RWPE1 (cell line): ENCODE results near the gene DGCR2.

Experiments
- CTCF ChIA-PET: fragments of 350-600 bp; sonication (Branson Sonifier 250); formaldehyde crosslinking; extraction: SDS; loops from one replicate; lab custom pipeline; 2021; lab: Yijun Ruan, JAX
- POLR2A ChIA-PET: fragments of 400-600 bp; formaldehyde crosslinking; extraction: SDS; loops from one replicate; lab custom pipeline; 2020; ENCODE audit warnings: antibody characterized with exemption; ENCODE audit not compliant: low non-redundant PET; lab: Yijun Ruan, JAX
- DNase-seq: peaks from one replicate; pipeline ENCODE4 v3.0.0; 2012; ENCODE audit warnings: low spot score
- H3K27ac ChIP-seq: fragments of 450-650 bp; 2 replicates; pipeline ENCODE4 v1.5.1; 2017
- TF ChIP-seq, protein P1 (sequence below): fragments of 450-650 bp; conservative IDR thresholded peaks from 2 replicates; pipeline ENCODE4 v1.5.1; 2017; ENCODE audit warnings: low read depth, mild to moderate bottlenecking

The DGCR2 gene

DNA sequence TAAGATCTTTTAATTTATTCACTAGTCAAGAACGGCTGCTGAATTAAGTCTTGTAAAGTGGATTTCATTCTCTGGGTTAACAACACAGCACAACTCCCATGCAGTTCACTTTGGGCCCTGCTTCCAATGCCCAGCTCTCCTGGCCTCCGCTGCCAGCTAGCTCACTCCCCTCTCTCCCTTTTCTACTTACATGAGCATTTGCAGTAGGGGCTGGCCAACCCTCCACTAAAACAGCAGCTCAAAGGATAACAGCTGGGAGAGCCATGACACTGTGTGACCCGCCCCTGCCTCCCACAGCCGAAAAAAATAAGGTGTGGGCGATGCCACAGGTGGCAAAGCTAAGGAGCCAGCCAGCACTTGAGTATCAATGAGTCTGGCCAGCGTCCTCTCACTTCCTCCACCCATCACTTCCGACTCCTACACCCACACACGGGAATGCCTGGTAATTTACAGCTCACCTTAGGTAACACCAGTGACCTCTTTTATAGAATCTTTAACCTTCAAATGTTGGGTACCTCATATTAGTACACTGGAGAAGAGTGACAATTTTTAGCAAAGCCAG is 56.8 kb downstream of the DGCR2 start:
- TF ChIP-seq, protein P1, sequence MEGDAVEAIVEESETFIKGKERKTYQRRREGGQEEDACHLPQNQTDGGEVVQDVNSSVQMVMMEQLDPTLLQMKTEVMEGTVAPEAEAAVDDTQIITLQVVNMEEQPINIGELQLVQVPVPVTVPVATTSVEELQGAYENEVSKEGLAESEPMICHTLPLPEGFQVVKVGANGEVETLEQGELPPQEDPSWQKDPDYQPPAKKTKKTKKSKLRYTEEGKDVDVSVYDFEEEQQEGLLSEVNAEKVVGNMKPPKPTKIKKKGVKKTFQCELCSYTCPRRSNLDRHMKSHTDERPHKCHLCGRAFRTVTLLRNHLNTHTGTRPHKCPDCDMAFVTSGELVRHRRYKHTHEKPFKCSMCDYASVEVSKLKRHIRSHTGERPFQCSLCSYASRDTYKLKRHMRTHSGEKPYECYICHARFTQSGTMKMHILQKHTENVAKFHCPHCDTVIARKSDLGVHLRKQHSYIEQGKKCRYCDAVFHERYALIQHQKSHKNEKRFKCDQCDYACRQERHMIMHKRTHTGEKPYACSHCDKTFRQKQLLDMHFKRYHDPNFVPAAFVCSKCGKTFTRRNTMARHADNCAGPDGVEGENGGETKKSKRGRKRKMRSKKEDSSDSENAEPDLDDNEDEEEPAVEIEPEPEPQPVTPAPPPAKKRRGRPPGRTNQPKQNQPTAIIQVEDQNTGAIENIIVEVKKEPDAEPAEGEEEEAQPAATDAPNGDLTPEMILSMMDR, result no peak
- POLR2A ChIA-PET, result no interaction called here
- DNase-seq, result no peak
- peak overlapping the region; percentile 95; the same call in 1 of the 2 replicates for H3K27ac ChIP-seq
- CTCF ChIA-PET, result no interaction called here

DNA sequence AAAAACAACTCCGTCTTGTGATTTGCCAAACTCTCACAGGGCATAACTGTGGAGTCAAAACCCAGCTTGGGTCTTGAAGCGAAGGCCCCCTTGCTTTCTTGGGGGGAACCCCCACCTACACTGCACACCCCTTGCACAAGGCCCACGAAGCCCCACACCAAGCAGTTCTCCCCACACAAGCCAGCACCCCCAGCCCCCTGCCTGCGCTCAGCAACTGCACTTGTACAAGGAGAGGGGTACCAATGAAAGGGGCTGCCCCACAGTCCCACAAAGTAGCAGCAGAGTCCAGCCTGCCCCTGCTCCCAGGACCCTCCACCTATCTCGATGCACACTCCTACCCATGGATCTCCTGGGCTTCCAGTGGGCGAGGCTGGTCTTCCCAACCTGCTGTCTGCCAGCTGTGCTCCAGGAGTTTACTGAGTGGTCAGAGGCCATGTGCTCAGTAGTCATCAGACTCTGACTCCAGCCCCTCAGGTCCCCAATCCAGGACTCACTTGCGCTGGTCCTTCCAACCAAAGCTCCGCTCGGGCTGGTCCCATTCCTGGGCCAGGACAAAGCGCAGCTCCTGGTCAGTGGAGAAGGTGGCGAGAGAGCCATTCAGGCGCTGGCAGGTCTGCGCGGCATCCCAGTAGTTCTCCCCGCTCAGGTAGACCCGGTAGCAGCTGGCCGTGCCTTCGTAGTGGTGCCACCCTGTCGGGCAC is 57.7 kb downstream of the DGCR2 start:
- ChIA-PET CTCF (no interaction called here), POLR2A (no interaction called here)
- TF ChIP-seq, protein P1, result no peak
- DNase-seq, result no peak
- no peak overlapping the region for H3K27ac ChIP-seq

DNA sequence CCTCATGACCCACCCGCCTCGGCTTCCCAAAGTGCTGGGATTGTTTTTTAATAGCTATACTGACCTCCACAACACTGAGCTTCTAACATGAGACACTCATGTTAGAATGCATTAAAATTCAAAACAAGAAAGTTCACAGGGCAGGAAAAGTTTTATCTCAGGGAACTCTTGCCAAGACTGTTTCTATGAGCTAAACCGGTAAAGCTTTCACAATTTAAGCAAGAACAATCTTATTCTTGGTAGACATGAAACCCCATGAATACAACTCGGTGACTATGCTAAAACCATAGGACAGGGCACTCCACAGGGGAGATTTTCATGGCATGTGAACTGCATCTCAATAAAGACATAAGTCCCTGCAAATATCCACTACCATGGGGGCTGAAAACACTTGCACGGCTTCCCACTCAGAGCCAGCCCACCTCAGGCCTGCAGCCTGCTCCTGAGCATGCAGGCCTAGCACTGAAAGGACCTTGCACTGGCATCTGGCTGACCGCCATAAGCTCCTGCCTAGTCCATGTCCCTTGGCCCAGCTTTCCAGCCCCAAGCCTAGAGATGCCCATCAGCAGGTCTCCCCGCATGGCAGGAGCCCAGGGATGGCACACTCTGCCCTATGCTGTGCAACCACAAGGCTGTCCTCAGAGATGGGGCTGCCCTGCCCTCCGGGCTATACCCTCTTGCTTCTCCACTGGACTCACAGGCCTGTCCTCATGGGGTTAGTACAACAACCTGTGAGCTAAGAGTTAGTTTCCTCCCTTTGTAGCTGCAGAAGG is 58.4 kb downstream of the DGCR2 start:
- DNase-seq, result no peak
- H3K27ac ChIP-seq, result no peak overlapping the region
- CTCF ChIA-PET, result interaction anchor here (0.6 kb wide), 1 partner anchor 67 kb away, joined by 3 read pairs; no protein-coding TSS in a partner anchor
- POLR2A ChIA-PET, result no interaction called here
- TF ChIP-seq, protein P1, result no peak

GRCh38 chr22:19062943-19063308 is 59.3 kb downstream of the DGCR2 start:
- TF ChIP-seq, protein P1, result no peak
- ChIA-PET POLR2A (no interaction called here), CTCF (interaction anchor here (0.6 kb wide), 1 partner anchor 11 kb away, joined by 4 read pairs; no protein-coding TSS in a partner anchor)
- DNase-seq, result no peak
- peak overlapping the region; percentile 74; the same call in 1 of the 2 replicates for H3K27ac ChIP-seq

DNA sequence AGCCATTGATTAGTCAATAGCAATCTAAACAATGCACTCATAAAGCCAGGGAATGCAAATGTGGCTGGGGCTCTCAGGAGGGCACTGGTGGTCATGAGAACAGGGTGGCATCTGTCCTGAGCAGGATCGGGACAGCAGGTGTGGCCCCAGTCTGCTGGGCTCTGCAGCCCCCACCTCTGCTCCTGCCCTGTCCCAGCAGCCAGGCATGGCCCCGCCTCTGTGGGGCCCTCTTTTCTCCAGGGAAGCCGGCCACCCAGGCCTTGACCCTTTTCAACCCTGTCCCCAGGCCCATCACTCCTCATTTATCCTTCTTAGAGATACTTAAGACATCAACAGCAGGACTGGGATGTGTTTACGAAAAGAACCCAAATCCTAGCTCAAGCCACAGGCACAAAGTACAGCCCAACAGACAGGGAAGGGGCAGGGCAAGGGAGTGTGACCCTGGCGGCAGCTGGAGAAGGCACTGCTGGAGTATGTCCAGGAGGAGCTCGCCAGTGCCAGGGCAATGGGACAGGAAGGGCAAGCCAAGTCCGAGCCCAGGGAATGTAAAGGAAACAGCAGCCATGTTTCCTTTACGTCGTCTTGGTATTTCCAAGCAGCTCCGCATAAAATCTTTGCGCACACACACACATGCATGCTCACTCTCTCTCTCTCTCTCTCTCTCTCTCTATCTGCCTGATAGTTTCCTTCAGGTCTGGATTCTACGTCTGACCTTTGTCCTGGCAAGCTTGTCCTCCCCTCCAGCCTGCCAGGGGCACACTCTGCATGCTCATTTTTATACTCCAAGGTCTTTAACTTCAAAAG is 59.9 kb downstream of the DGCR2 start:
- peak overlapping the region; percentile 74; the same call in 1 of the 2 replicates for H3K27ac ChIP-seq
- ChIA-PET CTCF (interaction anchor here (0.6 kb wide), 1 partner anchor 10 kb away, joined by 4 read pairs; no protein-coding TSS in a partner anchor), POLR2A (no interaction called here)
- no peak for DNase-seq
- TF ChIP-seq, protein P1, result no peak
